KOPT-K1 (cell line): ENCODE data around the gene YPEL1.

ENCODE experiments used
- H3K27ac ChIP-seq: fragments of 200-600 bp; sonication (generic); 2 replicates; pipeline ENCODE4 v1.5.1; 2016; ENCODE audit warnings: antibody characterized with exemption, mild to moderate bottlenecking, low read depth, low read length; ENCODE audit not compliant: poor library complexity, severe bottlenecking
- H3K36me3 ChIP-seq: fragments of 200-600 bp; sonication (generic); 2 replicates; pipeline ENCODE4 v1.5.1; 2017; ENCODE audit warnings: antibody characterized with exemption, mild to moderate bottlenecking, low read length, moderate library complexity; ENCODE audit not compliant: insufficient read depth
- H3K9me3 ChIP-seq: fragments of 200-600 bp; sonication (generic); 2 replicates; pipeline ENCODE4 v1.5.1; 2017; ENCODE audit warnings: antibody characterized with exemption, low read length, mild to moderate bottlenecking; ENCODE audit not compliant: insufficient read depth, poor library complexity, severe bottlenecking

The YPEL1 gene

DNA sequence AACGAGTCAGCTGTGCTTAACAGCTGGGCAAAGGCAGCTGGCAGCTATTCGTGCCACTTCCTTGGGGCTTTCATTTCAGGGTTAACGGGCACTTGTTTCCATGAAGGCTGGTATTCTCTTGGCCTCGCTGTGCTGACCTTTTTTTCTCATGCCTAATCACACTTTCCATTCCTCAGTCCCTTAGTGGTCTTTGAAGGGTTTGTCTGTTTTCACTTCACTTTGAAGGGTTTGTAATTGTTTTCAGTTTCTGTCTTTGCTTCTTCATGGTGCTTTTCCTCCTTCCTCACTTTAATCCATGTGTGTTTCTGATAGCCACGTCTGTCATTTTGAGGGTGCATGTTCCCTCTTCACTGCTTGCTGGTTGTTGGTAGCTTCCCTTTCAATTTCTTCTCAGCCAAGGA lies 45.2 kb downstream of the YPEL1 start:
- H3K36me3 ChIP-seq = peaks cover 97% of the 10 kb centered on the region
- H3K9me3 ChIP-seq = no peaks in the 10 kb centered on the region
- H3K27ac ChIP-seq = no peak overlapping the region

- H3K27ac ChIP-seq = no peak overlapping the region
- H3K36me3 ChIP-seq = peaks cover 92% of the 10 kb centered on the region
- no peaks in the 10 kb centered on the region for H3K9me3 ChIP-seq
Measured at GRCh38 chr22:21688706-21689381, 46.8 kb downstream of the YPEL1 start.

- Histone ChIP-seq H3K9me3 (no peaks in the 10 kb centered on the region), H3K36me3 (peaks cover 90% of the 10 kb centered on the region), H3K27ac (no peak overlapping the region)
Measured at GRCh38 chr22:21688341-21688705, 47.3 kb downstream of the YPEL1 start.

GRCh38 chr22:21687685-21688259 lies 47.8 kb downstream of the YPEL1 start:
- Histone ChIP-seq H3K36me3 (peaks cover 90% of the 10 kb centered on the region), H3K9me3 (no peaks in the 10 kb centered on the region), H3K27ac (no peak overlapping the region)

DNA sequence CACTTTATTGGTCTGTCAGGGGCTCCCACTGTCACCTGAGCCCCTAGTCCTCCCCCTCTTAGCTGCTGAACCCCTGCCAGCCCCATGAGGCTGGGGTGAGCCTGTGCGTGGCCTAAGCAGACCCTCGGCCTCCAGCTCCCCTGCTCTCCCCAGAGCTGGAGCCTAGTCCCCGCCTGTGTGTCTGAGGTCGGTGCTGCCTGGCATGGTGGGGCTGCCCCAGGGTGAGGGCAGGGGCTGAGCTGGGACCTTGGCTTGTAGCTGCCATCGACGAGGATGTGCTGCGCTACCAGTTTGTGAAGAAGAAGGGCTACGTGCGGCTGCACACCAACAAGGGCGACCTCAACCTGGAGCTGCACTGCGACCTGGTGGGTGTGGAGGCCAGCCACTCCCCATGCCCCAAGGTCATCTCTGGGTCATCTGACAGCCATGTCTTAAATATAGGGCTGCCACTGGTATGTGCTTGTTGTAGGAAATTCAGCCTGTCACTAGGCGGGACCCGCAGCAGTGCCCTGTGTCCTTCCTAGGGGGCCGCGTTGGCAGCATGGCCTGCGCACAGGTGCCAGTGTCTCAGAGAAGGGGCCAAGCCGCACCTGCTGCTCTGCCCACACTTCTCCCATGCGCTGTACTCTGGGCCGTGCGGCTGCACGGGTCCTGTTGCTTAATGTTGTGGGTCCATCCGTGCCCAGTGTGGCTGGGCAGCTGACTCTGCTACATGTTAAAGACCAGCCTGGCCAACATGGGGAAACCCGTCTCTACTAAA lies 48.8 kb downstream of the YPEL1 start:
- H3K36me3 ChIP-seq = peaks cover 90% of the 10 kb centered on the region
- H3K27ac ChIP-seq = no peak overlapping the region
- H3K9me3 ChIP-seq = no peaks in the 10 kb centered on the region

DNA sequence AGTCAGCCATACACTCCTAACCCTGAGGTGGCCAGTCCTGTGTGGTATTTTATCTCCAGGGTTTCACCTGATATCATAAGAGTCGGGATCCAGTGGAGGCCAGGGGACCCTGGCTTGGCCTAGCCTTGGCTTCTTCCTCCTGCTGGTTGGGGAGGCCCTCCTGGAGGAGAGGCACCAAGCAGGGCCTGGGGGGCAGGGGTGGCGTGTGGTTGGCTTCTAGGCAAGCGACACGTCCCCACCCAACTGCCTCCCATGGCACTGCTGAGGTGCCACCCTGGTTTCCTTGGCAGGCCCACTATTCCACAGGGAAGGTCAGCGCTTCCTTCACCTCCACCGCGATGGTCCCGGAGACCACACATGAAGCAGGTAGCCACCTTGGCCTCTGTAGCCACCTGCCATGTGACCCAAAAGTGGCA lies 49.4 kb downstream of the YPEL1 start:
- Histone ChIP-seq H3K36me3 (peaks cover 90% of the 10 kb centered on the region), H3K9me3 (no peaks in the 10 kb centered on the region), H3K27ac (no peak overlapping the region)

DNA sequence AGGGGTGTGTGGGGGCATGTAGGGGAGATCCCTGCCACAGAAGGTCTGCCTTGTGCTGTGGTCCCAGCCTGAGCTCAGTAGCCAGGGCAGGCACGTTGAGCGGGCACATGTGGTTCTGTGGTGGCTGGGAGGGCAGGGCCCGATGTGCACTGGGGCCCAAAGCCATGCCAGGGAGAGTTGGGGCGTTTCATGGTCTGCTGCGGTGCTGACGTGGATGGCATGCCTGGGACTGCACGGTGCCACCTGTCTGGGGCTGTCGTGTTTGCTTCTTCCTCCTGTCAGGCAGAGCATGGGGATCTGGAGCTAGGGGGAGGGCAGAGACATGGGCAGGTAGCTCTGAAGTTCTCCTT lies 50.5 kb downstream of the YPEL1 start:
- H3K9me3 ChIP-seq = no peaks in the 10 kb centered on the region
- H3K27ac ChIP-seq = no peak overlapping the region
- H3K36me3 ChIP-seq = peaks cover 87% of the 10 kb centered on the region

- H3K27ac ChIP-seq = no peak overlapping the region
- H3K36me3 ChIP-seq = peaks cover 82% of the 10 kb centered on the region
Measured at GRCh38 chr22:21684492-21685163, 51.0 kb downstream of the YPEL1 start.

GRCh38 chr22:21683401-21683811 lies 52.2 kb downstream of the YPEL1 start:
- Histone ChIP-seq H3K36me3 (peaks cover 73% of the 10 kb centered on the region), H3K9me3 (no peaks in the 10 kb centered on the region)

More at GRCh38 chr22:21684492-21685163, 51.0 kb downstream of the YPEL1 start:
- no peaks in the 10 kb centered on the region for H3K9me3 ChIP-seq

DNA sequence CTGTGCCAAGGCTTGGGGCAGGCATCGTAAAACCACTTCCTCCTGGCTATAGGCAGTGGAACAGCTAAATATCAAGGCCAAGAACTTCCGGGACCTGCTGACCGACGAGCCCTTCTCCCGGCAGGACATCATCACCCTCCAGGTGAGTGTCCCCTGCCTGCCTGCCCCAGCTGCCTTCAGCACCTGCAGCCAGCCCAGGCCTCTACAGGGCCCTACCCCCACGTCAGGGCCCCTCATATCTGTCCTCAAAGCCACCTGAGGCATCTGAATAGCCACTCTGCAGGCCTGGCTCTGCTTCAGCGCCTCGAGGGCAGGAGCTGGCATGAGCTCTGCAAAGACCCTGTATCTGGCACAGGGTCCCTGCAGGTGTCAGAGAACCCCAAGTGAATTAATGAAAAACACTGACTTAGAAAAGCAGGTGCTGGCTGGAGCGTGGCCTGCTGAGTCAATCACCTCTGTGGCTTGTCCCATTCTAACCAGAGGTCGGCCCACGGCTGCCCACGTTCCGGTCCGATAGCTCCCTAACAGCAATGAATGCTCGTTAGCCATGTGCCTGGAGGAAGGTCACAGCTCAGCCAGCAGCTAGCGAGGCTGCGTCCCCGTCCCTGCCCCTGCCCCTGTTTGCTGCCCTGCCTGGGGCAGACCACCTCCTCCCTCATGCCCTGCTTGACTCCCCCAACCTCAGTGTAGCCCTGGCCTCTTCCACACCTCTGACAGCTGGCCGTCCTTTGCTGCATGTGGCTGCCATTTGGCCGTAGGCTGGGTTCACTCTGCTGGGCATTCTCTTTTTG lies 53.0 kb downstream of the YPEL1 start:
- Histone ChIP-seq H3K36me3 (peaks cover 67% of the 10 kb centered on the region), H3K27ac (no peak overlapping the region), H3K9me3 (no peaks in the 10 kb centered on the region)

More at GRCh38 chr22:21683401-21683811, 52.2 kb downstream of the YPEL1 start:
- no peak overlapping the region for H3K27ac ChIP-seq

DNA sequence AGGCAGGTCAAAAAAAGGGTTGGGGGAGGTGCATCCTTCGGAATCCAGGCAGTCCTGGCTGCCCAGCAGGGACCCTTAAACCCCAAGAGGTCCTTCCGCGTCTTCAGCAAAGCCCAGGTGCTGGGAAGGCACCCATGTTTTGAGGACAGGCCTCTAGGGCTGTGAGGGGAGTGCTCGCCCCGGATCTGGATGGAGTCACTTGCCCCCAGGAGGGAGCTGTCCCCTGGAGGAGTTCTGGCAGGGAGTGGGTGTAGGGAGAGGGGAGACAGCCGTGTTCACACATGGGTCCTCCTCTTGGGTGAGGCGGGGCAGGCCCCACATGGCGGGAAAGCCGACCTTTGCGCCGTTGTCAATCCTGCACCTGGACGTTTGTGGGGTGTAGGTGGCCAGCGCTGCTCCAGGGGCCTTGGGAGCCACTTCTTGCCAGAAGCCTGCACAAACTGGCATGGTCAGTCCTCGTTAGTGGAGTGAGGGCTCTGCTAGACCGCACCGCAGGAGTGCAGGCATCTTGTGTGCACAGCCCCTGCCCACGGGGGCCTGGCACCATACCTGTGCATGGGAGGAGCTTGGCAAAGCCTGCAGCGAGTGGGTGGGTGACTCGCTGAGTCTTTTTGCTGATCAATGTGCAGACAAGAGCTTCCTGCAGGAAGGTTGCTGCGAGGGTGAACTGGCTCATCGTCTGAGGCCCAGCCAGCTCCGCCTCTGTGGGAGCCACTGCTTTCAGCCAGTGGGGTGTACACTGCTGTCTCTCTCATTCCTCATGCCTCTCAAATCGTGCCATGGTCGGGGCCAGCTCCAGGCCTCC lies 53.8 kb downstream of the YPEL1 start:
- H3K27ac ChIP-seq = no peak overlapping the region
- peaks cover 59% of the 10 kb centered on the region for H3K36me3 ChIP-seq
- no peaks in the 10 kb centered on the region for H3K9me3 ChIP-seq

DNA sequence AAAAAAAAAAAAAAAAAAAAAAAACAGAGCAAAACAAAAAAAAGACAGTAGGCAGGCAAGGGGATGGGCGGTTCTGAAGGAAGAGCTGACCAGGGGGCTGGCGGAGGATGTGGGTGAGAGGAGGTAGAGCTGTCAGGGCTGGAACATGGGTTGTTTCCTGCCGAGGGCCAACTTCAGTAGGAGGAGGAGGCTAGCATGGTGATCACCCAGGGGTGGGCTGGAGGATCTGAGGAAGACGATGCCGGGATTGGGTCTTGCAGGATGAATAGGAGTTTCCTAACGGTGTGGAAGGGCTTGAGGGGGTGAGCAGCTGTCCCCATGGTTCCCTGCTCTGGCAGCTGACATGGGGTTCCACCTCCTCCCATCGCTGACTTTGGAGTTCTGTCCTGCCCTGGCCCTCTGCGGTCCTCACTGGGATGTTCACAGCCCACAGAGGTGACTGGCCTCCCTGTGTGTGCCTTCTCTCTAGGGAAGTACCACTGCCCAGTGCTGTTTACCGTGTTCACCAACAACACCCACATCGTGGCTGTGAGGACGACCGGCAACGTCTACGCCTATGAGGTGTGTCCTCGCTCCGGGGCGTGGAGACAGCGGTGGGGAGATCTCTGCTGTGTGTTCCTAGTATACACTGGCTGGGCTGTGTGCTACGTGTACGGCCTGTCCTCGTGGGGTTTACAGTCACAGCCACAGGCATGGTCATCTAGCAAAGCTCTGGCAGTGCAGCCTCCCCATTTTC lies 54.6 kb downstream of the YPEL1 start:
- Histone ChIP-seq H3K9me3 (no peaks in the 10 kb centered on the region), H3K27ac (no peak overlapping the region), H3K36me3 (peaks cover 54% of the 10 kb centered on the region)

GRCh38 chr22:21679383-21679782 lies 56.2 kb downstream of the YPEL1 start:
- Histone ChIP-seq H3K36me3 (peaks cover 54% of the 10 kb centered on the region), H3K9me3 (no peaks in the 10 kb centered on the region), H3K27ac (no peak overlapping the region)
